Fibroblast of the conjunctiva (primary cell): ENCODE measurements around the gene FXYD6.
"Not testable (repeated sequence)": the region's sequence is repeated elsewhere in the genome, so short reads cannot be mapped to it uniquely, and the experiment has no call there.

ENCODE experiments used
- DNase-seq: peaks from one replicate; pipeline ENCODE4 v3.0.0-alpha.2; 2010; ENCODE audit warnings: low read depth

Gene FXYD6

GRCh38 chr11:117816151-117816741 lies 60.2 kb downstream of the FXYD6 start:
- DNase-seq, result no peak

- no peak for DNase-seq
Measured at GRCh38 chr11:117815262-117815803, 61.1 kb downstream of the FXYD6 start.

GRCh38 chr11:117814766-117815261 lies 61.6 kb downstream of the FXYD6 start:
- DNase-seq, result no peak

GRCh38 chr11:117814204-117814765 lies 62.2 kb downstream of the FXYD6 start:
- DNase-seq, result no peak

GRCh38 chr11:117810056-117810451 lies 66.4 kb downstream of the FXYD6 start:
- DNase-seq, result not testable (repeated sequence)

GRCh38 chr11:117809236-117810055 lies 67.0 kb downstream of the FXYD6 start:
- no peak for DNase-seq

- no peak for DNase-seq
Measured at GRCh38 chr11:117808784-117809183, 67.7 kb downstream of the FXYD6 start.

- peak; percentile 23 for DNase-seq
Measured at GRCh38 chr11:117807482-117808327, 68.8 kb downstream of the FXYD6 start.

GRCh38 chr11:117806846-117807245 lies 69.6 kb downstream of the FXYD6 start:
- DNase-seq, result no peak

GRCh38 chr11:117805045-117805444 lies 71.4 kb downstream of the FXYD6 start:
- no peak for DNase-seq

GRCh38 chr11:117803896-117804295 lies 72.6 kb downstream of the FXYD6 start:
- DNase-seq, result no peak

GRCh38 chr11:117799634-117800033 lies 76.8 kb downstream of the FXYD6 start:
- no peak for DNase-seq

- DNase-seq, result no peak
Measured at GRCh38 chr11:117796872-117797529, 79.5 kb downstream of the FXYD6 start, which contains the start of gene DSCAML1. Gene DSCAML1, minus strand, starts transcription at chr11:117797216. Its CDS starts 137 bp downstream, at chr11:117797079.

- no peak for DNase-seq
Measured at GRCh38 chr11:117796456-117796871, 80.0 kb downstream of the FXYD6 start.

- no peak for DNase-seq
Measured at GRCh38 chr11:117795638-117796455, 80.6 kb downstream of the FXYD6 start.

- no peak for DNase-seq
Measured at GRCh38 chr11:117794772-117795629, 81.5 kb downstream of the FXYD6 start.

GRCh38 chr11:117794135-117794534 lies 82.3 kb downstream of the FXYD6 start:
- DNase-seq, result no peak

- DNase-seq, result no peak
Measured at GRCh38 chr11:117793583-117793982, 82.9 kb downstream of the FXYD6 start.

- no peak for DNase-seq
Measured at GRCh38 chr11:117792992-117793391, 83.5 kb downstream of the FXYD6 start.
